Fibroblast of the aortic adventitia (primary cell): ENCODE data around the gene CSTB. TPM values are rescaled to one million over a fixed set of nuclear protein-coding genes. Genes with fewer than 3 reads are reported as not detected.

ENCODE experiments used
- DNase-seq: peaks from one replicate; pipeline ENCODE4 v3.0.0-alpha.2; 2010; ENCODE audit warnings: low read depth
- H3K4me3 ChIP-seq: 2 replicates; pipeline ENCODE4 v1.5.1; 2011; ENCODE audit warnings: low read depth, mild to moderate bottlenecking, control low read depth, low read length, moderate library complexity
- CTCF ChIP-seq: IDR thresholded peaks from 2 replicates; pipeline ENCODE4 v1.5.1; 2011; ENCODE audit warnings: mild to moderate bottlenecking, low read length, control low read depth, inconsistent platforms; ENCODE audit not compliant: insufficient read depth
- total RNA-seq: library from RNA; depleted of rRNA; stranded (reverse); fragments of >200 nt; gene quantifications from 2 replicates; pipeline ENCODE4 v1.2.3, GENCODE V29; 2012; ENCODE audit warnings: low replicate concordance

The CSTB gene
- total RNA-seq, 1 donor, result 32.2 TPM

DNA sequence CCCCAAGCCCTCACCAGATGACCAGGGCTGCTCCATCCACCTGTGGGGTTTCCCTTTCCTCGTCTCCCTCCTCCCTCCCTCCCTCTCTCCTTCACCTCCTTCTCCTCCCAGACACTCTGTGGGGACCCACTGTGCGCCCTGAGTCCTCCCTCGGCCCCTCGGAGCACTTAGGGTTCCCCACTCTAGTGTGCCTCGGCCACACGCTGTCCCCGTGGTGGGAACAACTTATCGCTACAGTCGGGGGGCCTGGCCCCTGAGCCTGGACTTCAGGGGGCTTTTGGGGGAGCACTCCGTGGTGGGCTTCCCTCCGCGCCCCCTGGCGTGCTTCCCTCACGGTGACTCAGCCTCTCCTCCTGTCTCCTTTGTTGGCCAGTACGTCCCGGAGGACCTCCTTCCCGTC lies 27.5 kb downstream of the CSTB start:
- H3K4me3 ChIP-seq, result no peak overlapping the region
- DNase-seq, result no peak
- no peak for TF ChIP-seq CTCF

GRCh38 chr21:43745772-43746517 lies 30.2 kb downstream of the CSTB start:
- H3K4me3 ChIP-seq, result no peak overlapping the region
- no peak for TF ChIP-seq CTCF
- no peak for DNase-seq

- DNase-seq, result no peak
- H3K4me3 ChIP-seq, result no peak overlapping the region
- no peak for TF ChIP-seq CTCF
Measured at GRCh38 chr21:43744725-43745124, 31.4 kb downstream of the CSTB start.

DNA sequence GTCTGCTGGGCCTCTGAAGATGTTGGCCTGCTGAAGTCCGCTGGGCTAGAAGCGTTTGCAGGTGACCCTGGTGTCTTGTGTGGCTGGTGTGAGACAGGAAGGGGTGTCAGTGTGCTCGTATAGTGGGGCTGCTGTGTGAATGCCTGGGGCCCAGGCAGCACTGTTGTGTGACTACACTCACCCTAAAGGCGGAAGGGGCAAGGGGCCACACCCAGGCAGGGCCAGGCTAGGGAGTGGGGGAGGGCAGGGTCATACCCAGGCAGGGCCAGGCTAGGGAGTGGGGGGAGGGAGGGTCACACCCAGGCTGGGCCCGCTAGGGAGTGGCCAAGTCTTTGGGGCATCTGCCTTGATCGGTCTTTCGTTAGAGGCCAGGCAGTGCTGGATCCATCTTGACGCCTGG lies 32.2 kb downstream of the CSTB start:
- no peak for TF ChIP-seq CTCF
- no peak for DNase-seq
- H3K4me3 ChIP-seq, result no peak overlapping the region

GRCh38 chr21:43741423-43742096 lies 34.5 kb downstream of the CSTB start:
- no peak for DNase-seq
- no peak for TF ChIP-seq CTCF
- H3K4me3 ChIP-seq, result no peak overlapping the region

GRCh38 chr21:43740497-43741156 lies 35.5 kb downstream of the CSTB start:
- no peak for DNase-seq
- TF ChIP-seq CTCF, result no peak
- no peak overlapping the region for H3K4me3 ChIP-seq
